ENCODE results near the gene CDKAL1. TPM values are rescaled to one million over a fixed set of nuclear protein-coding genes. Genes with fewer than 3 reads are reported as not detected.

Gene CDKAL1
- total RNA-seq, 2 donors from 2014 or later, result 23.5 to 26.4 TPM

GRCh38 chr6:20711518-20711917, 177.3 kb downstream of the CDKAL1 start:
- Histone ChIP-seq H3K27me3 (ENCODE audit: control insufficient read depth, insufficient read depth, low read length, poor library complexity, severe bottlenecking) (no peaks in the 10 kb centered on the region), H3K4me3 (ENCODE audit: low read length) (no peak overlapping the region), H3K36me3 (ENCODE audit: control insufficient read depth, insufficient read depth, low read length) (no peaks in the 10 kb centered on the region), H3K4me1 (ENCODE audit: control insufficient read depth, insufficient read depth, low read length) (peaks cover 14% of the 10 kb centered on the region), H3K9me3 (ENCODE audit: control insufficient read depth, low read length) (no peaks in the 10 kb centered on the region), H3K9ac (ENCODE audit: extremely low read depth, low read length, poor library complexity, severe bottlenecking) (no peak overlapping the region), H3K27ac (ENCODE audit: low read depth, low read length) (no peak overlapping the region)
- Mint-ChIP-seq H3K27ac (no peak overlapping the region), H3K27me3 (ENCODE audit: insufficient read depth) (no peaks in the 10 kb centered on the region), H3K4me1 (peaks cover 42% of the 10 kb centered on the region), H3K4me3 (no peak overlapping the region), H3K9me3 (no peaks in the 10 kb centered on the region), H3K36me3 (ENCODE audit: low read depth) (no peaks in the 10 kb centered on the region)
- no peak for TF ChIP-seq CTCF (conservative IDR thresholded peaks at IDR 0.05)
- WGBS, 2 experiments (ENCODE audit: insufficient coverage in 1 of 2, insufficient read length in 1 of 2), result 95 to 100% methylated on average over 1 of the region's 1 CpG
- no peak for DNase-seq

GRCh38 chr6:20712011-20712410, 177.8 kb downstream of the CDKAL1 start:
- Histone ChIP-seq H3K27ac (ENCODE audit: low read depth, low read length) (no peak overlapping the region), H3K4me3 (ENCODE audit: low read length) (no peak overlapping the region), H3K4me1 (ENCODE audit: control insufficient read depth, insufficient read depth, low read length) (peaks cover 14% of the 10 kb centered on the region), H3K9ac (ENCODE audit: extremely low read depth, low read length, poor library complexity, severe bottlenecking) (no peak overlapping the region), H3K9me3 (ENCODE audit: control insufficient read depth, low read length) (no peaks in the 10 kb centered on the region), H3K27me3 (ENCODE audit: control insufficient read depth, insufficient read depth, low read length, poor library complexity, severe bottlenecking) (no peaks in the 10 kb centered on the region), H3K36me3 (ENCODE audit: control insufficient read depth, insufficient read depth, low read length) (no peaks in the 10 kb centered on the region)
- no peak for TF ChIP-seq CTCF (conservative IDR thresholded peaks at IDR 0.05)
- Mint-ChIP-seq H3K27ac (no peak overlapping the region), H3K27me3 (ENCODE audit: insufficient read depth) (no peaks in the 10 kb centered on the region), H3K4me1 (peaks cover 40% of the 10 kb centered on the region), H3K9me3 (no peaks in the 10 kb centered on the region), H3K4me3 (no peak overlapping the region), H3K36me3 (ENCODE audit: low read depth) (no peaks in the 10 kb centered on the region)
- DNase-seq, result no peak
- WGBS, 2 experiments (ENCODE audit: insufficient coverage in 1 of 2, insufficient read length in 1 of 2), result 86% methylated on average over 1 to 2 of the region's 2 CpGs

GRCh38 chr6:20715135-20715806, 181.0 kb downstream of the CDKAL1 start:
- Histone ChIP-seq H3K9me3 (ENCODE audit: control insufficient read depth, low read length) (no peaks in the 10 kb centered on the region), H3K9ac (ENCODE audit: extremely low read depth, low read length, poor library complexity, severe bottlenecking) (no peak overlapping the region), H3K27ac (ENCODE audit: low read depth, low read length) (no peak overlapping the region), H3K36me3 (ENCODE audit: control insufficient read depth, insufficient read depth, low read length) (no peaks in the 10 kb centered on the region), H3K4me1 (ENCODE audit: control insufficient read depth, insufficient read depth, low read length) (peaks cover 8% of the 10 kb centered on the region), H3K4me3 (ENCODE audit: low read length) (no peak overlapping the region), H3K27me3 (ENCODE audit: control insufficient read depth, insufficient read depth, low read length, poor library complexity, severe bottlenecking) (no peaks in the 10 kb centered on the region)
- H3K27ac Mint-ChIP-seq, result no peak overlapping the region
- no peaks in the 10 kb centered on the region for H3K36me3 Mint-ChIP-seq (ENCODE audit: low read depth)
- no peak for TF ChIP-seq CTCF (conservative IDR thresholded peaks at IDR 0.05)
- H3K9me3 Mint-ChIP-seq, result no peaks in the 10 kb centered on the region
- no peaks in the 10 kb centered on the region for H3K27me3 Mint-ChIP-seq (ENCODE audit: insufficient read depth)
- no peak overlapping the region for H3K4me3 Mint-ChIP-seq
- WGBS, 2 experiments (ENCODE audit: insufficient coverage in 1 of 2, insufficient read length in 1 of 2), result 67% methylated on average over 3 of the region's 3 CpGs; no CpG with 5 or more reads in 1 of the 2 experiments
- peaks cover 19% of the 10 kb centered on the region for H3K4me1 Mint-ChIP-seq
- DNase-seq, result no peak

All from endodermal cell (in vitro differentiated cells).